Pancreas (tissue), 10 donors: ENCODE measurements around the gene PARD3B. TPM values are rescaled to one million over a fixed set of nuclear protein-coding genes. Genes with fewer than 3 reads are reported as not detected.
A peak's percentile ranks its signal among the peaks of the same experiment; 100 is the strongest.

Experiments used
- ATAC-seq, 4 donors: fragments of 200-7000 bp; cut with Tn5 transposase; one replicate each; pipeline versions ENCODE4 v1.8.0 to v1.9.1; 2020; ENCODE audit warnings: mild to moderate bottlenecking in 4 of 4, moderate library complexity in 4 of 4
- DNase-seq, 6 donors: peaks; one replicate each; pipeline ENCODE4 v3.0.0-alpha.2; 2020
- FAIRE-seq: peaks from 2 replicates; lab custom pipeline; 2012; peaks lifted over from hg19 to GRCh38; lab: Jason Lieb, UNC
- H3K27ac ChIP-seq, 4 donors: fragments of 200-600 bp; sonication (generic); 1 replicate in 3 of 4; 2 replicates in 1 of 4; pipeline versions ENCODE4 v1.5.0 to v1.8.0; 2020
- H3K27me3 ChIP-seq, 4 donors: fragments of 200-600 bp; one replicate each; pipeline ENCODE4 v1.8.0; 2021
- H3K36me3 ChIP-seq, 3 donors: fragments of 200-600 bp; sonication (generic) in 1 of 3; one replicate each; pipeline versions ENCODE4 v1.5.0 to v1.8.0; 2020 to 2021
- H3K4me1 ChIP-seq, 3 donors: fragments of 200-600 bp; one replicate each; pipeline ENCODE4 v1.8.0; 2021
- H3K4me3 ChIP-seq, 4 donors: fragments of 200-600 bp; sonication (generic) in 2 of 4; one replicate each; pipeline versions ENCODE4 v1.5.0 to v1.8.0; 2020 to 2021
- H3K9me3 ChIP-seq, 4 donors: fragments of 200-600 bp; one replicate each; pipeline ENCODE4 v1.8.0; 2021
- WGBS, 2 donors: extraction: QIAGEN DNeasy Blood & Tissue Kit; methylation state at CpG; one replicate each; pipeline ENCODE4 v1.1.7; 2013; 5-methylcytosine and 5-hydroxymethylcytosine counted together
- intact Hi-C, 3 donors: fragments of 100-400 bp; cut with DNase I; formaldehyde crosslinking; loops; one replicate each; pipeline versions ENCODE4 v1.11.1 to v1.14.2; 2022
- polyA plus RNA-seq, 2 donors: library from polyadenylated mRNA; stranded (reverse); fragments of 200-250 nt; gene quantifications; one replicate each; pipeline ENCODE4 v1.2.3, GENCODE V29; 2013
- total RNA-seq, 6 donors: library from RNA; stranded (reverse); fragmentation: NEBNext Ultra II Directional in 4 of 6; extraction: Animal tissue kit (Norgen Biotek cat#: 25700) in 4 of 6; gene quantifications; one replicate each; pipeline versions ENCODE4 v1.2.1 to v1.2.4, GENCODE V29; 2021 to 2023
- TF ChIP-seq, protein P1 (sequence below), 4 donors: fragments of 200-600 bp; sonication (generic) in 3 of 4; IDR thresholded peaks; one replicate each; pipeline versions ENCODE4 v1.5.0 to v1.8.0; 2021; ENCODE audit warnings: antibody characterized with exemption in 4 of 4
- donor health status: healthy with polysubstance abuse.
- donor health status: DM: no; HTN: no; CAD: no; lungs with moderate emphysema.
- donor health status: DM: no; HTN: no; CAD: no.
- donor health status: control.
- donor health status: control.
- donor health status: Bipolar disorder and iron deficiency.
- donor health status: DM: yes; HTN: yes; CAD: no.
- donor health status: DM: no; HTN: no; CAD: no.
- donor health status: DM: no; HTN: no; CAD: no.
- donor health status: DM: yes; HTN: yes; CAD: no.

Gene PARD3B
- total and polyA plus RNA-seq, 8 donors, result 2.8 to 21.5 (median 12.7) TPM

- intact Hi-C loops, result no loop called here
- no peak for ATAC-seq
- TF ChIP-seq, protein P1, sequence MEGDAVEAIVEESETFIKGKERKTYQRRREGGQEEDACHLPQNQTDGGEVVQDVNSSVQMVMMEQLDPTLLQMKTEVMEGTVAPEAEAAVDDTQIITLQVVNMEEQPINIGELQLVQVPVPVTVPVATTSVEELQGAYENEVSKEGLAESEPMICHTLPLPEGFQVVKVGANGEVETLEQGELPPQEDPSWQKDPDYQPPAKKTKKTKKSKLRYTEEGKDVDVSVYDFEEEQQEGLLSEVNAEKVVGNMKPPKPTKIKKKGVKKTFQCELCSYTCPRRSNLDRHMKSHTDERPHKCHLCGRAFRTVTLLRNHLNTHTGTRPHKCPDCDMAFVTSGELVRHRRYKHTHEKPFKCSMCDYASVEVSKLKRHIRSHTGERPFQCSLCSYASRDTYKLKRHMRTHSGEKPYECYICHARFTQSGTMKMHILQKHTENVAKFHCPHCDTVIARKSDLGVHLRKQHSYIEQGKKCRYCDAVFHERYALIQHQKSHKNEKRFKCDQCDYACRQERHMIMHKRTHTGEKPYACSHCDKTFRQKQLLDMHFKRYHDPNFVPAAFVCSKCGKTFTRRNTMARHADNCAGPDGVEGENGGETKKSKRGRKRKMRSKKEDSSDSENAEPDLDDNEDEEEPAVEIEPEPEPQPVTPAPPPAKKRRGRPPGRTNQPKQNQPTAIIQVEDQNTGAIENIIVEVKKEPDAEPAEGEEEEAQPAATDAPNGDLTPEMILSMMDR (IDR thresholded peaks at IDR 0.05), result no peak
These were observed 444.6 kb downstream of the PARD3B start for GRCh38 chr2:204989877-204990276.

GRCh38 chr2:205001300-205001966, 456.2 kb downstream of the PARD3B start:
- Histone ChIP-seq H3K27me3 (no peaks in the 10 kb centered on the region), H3K36me3 (no peaks in the 10 kb centered on the region), H3K4me3 (no peak overlapping the region), H3K4me1 (no peaks in the 10 kb centered on the region), H3K27ac (no peak overlapping the region), H3K9me3 (no peaks in the 10 kb centered on the region)
- no peak for FAIRE-seq
- DNase-seq, result no peak
- intact Hi-C loops, result no loop called here
- peak in 2 of 4 donors; percentile 53 to 57 for ATAC-seq
- TF ChIP-seq, protein P1 (IDR thresholded peaks at IDR 0.05), result no peak
- WGBS, 2 donors, result 92 to 93% methylated on average over 8 of the region's 8 CpGs

More at GRCh38 chr2:204989877-204990276, 444.6 kb downstream of the PARD3B start:
- 98% methylated on average over 1 of the region's 1 CpG for WGBS, 2 donors
- Histone ChIP-seq H3K27me3 (no peaks in the 10 kb centered on the region), H3K4me3 (no peak overlapping the region), H3K27ac (no peak overlapping the region), H3K4me1 (no peaks in the 10 kb centered on the region), H3K36me3 (no peaks in the 10 kb centered on the region), H3K9me3 (no peaks in the 10 kb centered on the region)
- DNase-seq (no peak), FAIRE-seq (peak; percentile 5)

DNA sequence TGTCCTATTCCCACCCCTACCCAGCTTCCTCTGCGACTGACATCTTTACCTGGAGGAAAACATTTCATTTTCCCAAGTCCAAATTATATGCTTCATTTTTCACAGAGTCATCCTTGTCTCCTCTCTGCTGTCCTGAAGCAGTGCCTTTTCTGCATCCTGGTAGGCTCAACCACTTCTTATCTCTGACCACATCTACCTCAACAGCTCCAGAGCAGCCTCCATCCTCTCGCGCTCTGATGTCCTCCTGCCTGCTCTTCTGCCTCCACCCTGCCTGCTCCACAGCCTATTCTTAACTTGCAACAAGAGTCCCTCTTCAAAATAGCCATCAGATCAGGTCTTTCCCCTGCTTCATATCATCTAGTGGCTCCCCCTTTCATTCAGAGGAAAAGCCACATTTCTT, 457.1 kb downstream of the PARD3B start:
- no peak overlapping the region for H3K27ac ChIP-seq
- H3K27me3 ChIP-seq, result no peaks in the 10 kb centered on the region
- intact Hi-C loops, result no loop called here
- no peak overlapping the region for H3K4me3 ChIP-seq
- H3K4me1 ChIP-seq, result no peaks in the 10 kb centered on the region
- H3K36me3 ChIP-seq, result no peaks in the 10 kb centered on the region
- ATAC-seq, result no peak
- WGBS, 2 donors, result 99 to 100% methylated on average over 3 of the region's 3 CpGs
- H3K9me3 ChIP-seq, result no peaks in the 10 kb centered on the region
- TF ChIP-seq, protein P1 (IDR thresholded peaks at IDR 0.05), result no peak
- no peak for DNase-seq
- FAIRE-seq, result no peak

DNA sequence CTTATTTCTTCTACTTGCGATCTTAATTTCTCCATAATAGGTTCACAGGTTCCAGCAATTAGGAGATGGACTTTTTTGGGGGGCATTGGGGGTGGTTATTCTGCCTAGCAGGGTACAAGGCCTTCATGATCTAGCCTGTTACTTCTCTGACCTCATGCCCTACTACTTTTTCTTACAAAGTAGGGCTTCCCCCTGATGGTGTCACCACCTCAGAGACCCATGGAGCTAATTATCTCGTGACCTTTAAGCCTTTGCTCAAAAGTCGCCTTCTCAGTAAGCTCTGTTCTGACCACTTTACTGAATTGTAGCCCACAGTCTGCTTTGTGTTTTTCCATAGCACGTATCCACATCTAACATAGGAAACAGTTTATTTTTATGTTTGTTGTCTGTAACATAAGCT, 458.0 kb downstream of the PARD3B start:
- FAIRE-seq (no peak), ATAC-seq (no peak), DNase-seq (no peak)
- Histone ChIP-seq H3K9me3 (no peaks in the 10 kb centered on the region), H3K27ac (no peak overlapping the region), H3K4me1 (no peaks in the 10 kb centered on the region), H3K36me3 (no peaks in the 10 kb centered on the region), H3K4me3 (no peak overlapping the region), H3K27me3 (no peaks in the 10 kb centered on the region)
- 90 to 92% methylated on average over 4 of the region's 4 CpGs for WGBS, 2 donors
- intact Hi-C loops, result no loop called here
- TF ChIP-seq, protein P1 (IDR thresholded peaks at IDR 0.05), result no peak

- Histone ChIP-seq H3K27me3 (no peaks in the 10 kb centered on the region), H3K27ac (no peak overlapping the region), H3K4me3 (no peak overlapping the region), H3K36me3 (no peaks in the 10 kb centered on the region), H3K9me3 (no peaks in the 10 kb centered on the region), H3K4me1 (no peaks in the 10 kb centered on the region)
- FAIRE-seq (no peak), ATAC-seq (no peak), DNase-seq (no peak)
- TF ChIP-seq, protein P1 (IDR thresholded peaks at IDR 0.05), result no peak
- intact Hi-C loops, result no loop called here
- WGBS, 2 donors, result 0% methylated on average over 1 of the region's 1 CpG
These were observed 464.9 kb downstream of the PARD3B start for GRCh38 chr2:205010196-205010595.
